ENCODE results near the gene PHF2. TPM values are rescaled to one million over a fixed set of nuclear protein-coding genes. Genes with fewer than 3 reads are reported as not detected.

Gene PHF2
- total and polyA plus RNA-seq, 3 experiments from 2014 or later = 3.0 to 25.0 (median 22.4) TPM

DNA sequence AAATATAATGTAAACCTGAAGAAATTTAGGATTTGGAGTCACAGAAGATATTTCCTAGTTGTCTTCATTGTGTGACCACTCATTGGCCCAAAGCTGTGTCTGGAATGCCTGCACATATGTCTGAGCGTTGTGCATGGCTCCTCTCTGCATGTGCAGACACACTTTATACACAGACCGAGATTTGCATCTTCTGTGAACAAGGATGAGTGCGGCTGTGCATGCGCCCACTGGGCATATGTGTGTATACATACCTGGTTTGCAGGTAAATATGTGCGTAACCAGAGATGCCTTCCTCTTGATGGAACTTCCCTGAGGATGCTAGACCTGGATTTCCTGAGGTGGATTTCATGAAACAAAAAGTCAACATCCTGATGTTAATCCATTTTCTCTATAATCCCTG, 19.1 kb downstream of the PHF2 start:
- Histone ChIP-seq H3K4me1 (ENCODE audit: insufficient read depth, low read length) (peaks cover 43% of the 10 kb centered on the region), H3K4me3 (ENCODE audit: low read length) (no peak overlapping the region), H3K27ac (ENCODE audit: low read depth, low read length) (no peak overlapping the region), H3K36me3 (ENCODE audit: insufficient read depth, low read length) (no peaks in the 10 kb centered on the region), H3K27me3 (ENCODE audit: insufficient read depth, low read length, poor library complexity, severe bottlenecking) (no peaks in the 10 kb centered on the region), H3K9me3 (ENCODE audit: low read length) (no peaks in the 10 kb centered on the region)
- Mint-ChIP-seq H3K4me1 (peaks cover 54 to 90% (median 64%) of the 10 kb centered on the region in 3 donors), H3K27ac (peak overlapping the region in 1 of 8 donors; percentile 42), H3K9me3 (no peaks in the 10 kb centered on the region), H3K4me3 (no peak overlapping the region), H3K36me3 (peaks cover 0 to 2% (median 0%) of the 10 kb centered on the region in 3 donors), H3K27me3 (no peaks in the 10 kb centered on the region)
- ChIA-PET CTCF (no interaction called here), POLR2A (no interaction called here)
- DNase-seq = no peak

DNA sequence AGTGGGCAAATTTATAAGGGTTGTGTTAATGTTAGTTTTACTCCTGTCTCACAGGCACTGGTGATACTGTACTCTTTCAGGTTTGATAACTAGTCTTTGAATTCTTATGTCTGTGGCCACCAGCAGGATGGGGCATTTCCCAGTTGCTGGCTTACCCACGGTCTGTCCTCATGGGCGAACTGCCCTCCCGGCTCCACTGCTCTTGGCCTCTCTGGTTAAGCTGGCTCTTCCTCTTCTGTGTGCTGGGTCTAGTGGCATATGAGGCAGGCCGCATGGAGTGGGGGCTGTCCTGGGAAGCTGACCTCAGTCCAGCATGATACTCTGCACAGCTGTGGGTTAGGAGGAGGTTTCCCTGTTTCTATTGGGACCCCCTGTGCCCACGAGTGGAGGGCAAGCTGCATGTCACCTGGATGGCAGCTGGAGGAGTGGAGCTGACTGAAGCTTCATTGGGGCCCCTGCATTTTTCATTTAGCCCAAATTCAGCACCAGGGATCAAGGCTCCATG, 19.5 kb downstream of the PHF2 start:
- Histone ChIP-seq H3K9me3 (ENCODE audit: low read length) (no peaks in the 10 kb centered on the region), H3K27me3 (ENCODE audit: insufficient read depth, low read length, poor library complexity, severe bottlenecking) (no peaks in the 10 kb centered on the region), H3K27ac (ENCODE audit: low read depth, low read length) (no peak overlapping the region), H3K4me1 (ENCODE audit: insufficient read depth, low read length) (peaks cover 47% of the 10 kb centered on the region), H3K36me3 (ENCODE audit: insufficient read depth, low read length) (no peaks in the 10 kb centered on the region), H3K4me3 (ENCODE audit: low read length) (no peak overlapping the region)
- Mint-ChIP-seq H3K4me1 (peaks cover 54 to 90% (median 64%) of the 10 kb centered on the region in 3 donors), H3K27ac (peak overlapping the region in 3 of 8 donors; percentile 29 to 52 (median 44)), H3K36me3 (peaks cover 0 to 2% (median 0%) of the 10 kb centered on the region in 3 donors), H3K9me3 (no peaks in the 10 kb centered on the region), H3K27me3 (no peaks in the 10 kb centered on the region), H3K4me3 (no peak overlapping the region)
- POLR2A ChIA-PET = no interaction called here
- CTCF ChIA-PET = no interaction called here
- DNase-seq = no peak

DNA sequence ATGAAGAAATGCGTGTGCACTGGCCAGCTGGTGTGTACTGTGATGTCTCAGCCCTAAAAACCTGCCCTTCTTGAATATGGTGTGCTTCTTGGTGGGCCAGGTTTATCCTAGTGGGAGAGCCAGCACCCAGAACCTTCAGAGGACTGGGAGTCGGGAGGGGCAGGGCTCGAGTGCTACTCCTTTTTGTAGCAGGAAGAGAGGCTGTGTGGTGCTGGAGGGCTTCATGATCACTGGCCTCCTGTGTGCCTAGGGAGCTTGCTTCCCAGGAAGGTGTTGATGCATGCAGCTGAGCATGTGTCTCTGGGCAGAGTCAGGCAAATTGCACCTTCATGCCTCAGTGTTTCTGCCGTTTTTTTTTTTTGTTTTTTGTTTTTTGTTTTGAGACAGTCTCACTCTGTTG, 20.0 kb downstream of the PHF2 start:
- CTCF ChIA-PET = no interaction called here
- peaks cover 55 to 90% (median 64%) of the 10 kb centered on the region in 3 donors for H3K4me1 Mint-ChIP-seq
- H3K9me3 Mint-ChIP-seq = no peaks in the 10 kb centered on the region
- Histone ChIP-seq H3K36me3 (ENCODE audit: insufficient read depth, low read length) (no peaks in the 10 kb centered on the region), H3K9me3 (ENCODE audit: low read length) (no peaks in the 10 kb centered on the region), H3K4me3 (ENCODE audit: low read length) (no peak overlapping the region), H3K4me1 (ENCODE audit: insufficient read depth, low read length) (peaks cover 50% of the 10 kb centered on the region), H3K27me3 (ENCODE audit: insufficient read depth, low read length, poor library complexity, severe bottlenecking) (no peaks in the 10 kb centered on the region), H3K27ac (ENCODE audit: low read depth, low read length) (no peak overlapping the region)
- no peak for DNase-seq
- POLR2A ChIA-PET = no interaction called here
- H3K4me3 Mint-ChIP-seq = peak overlapping the region in 1 of 7 donors; percentile 37
- no peaks in the 10 kb centered on the region for H3K27me3 Mint-ChIP-seq
- peak overlapping the region in 2 of 8 donors; percentile 29 to 52 for H3K27ac Mint-ChIP-seq
- H3K36me3 Mint-ChIP-seq = peaks cover 0 to 2% (median 0%) of the 10 kb centered on the region in 3 donors

DNA sequence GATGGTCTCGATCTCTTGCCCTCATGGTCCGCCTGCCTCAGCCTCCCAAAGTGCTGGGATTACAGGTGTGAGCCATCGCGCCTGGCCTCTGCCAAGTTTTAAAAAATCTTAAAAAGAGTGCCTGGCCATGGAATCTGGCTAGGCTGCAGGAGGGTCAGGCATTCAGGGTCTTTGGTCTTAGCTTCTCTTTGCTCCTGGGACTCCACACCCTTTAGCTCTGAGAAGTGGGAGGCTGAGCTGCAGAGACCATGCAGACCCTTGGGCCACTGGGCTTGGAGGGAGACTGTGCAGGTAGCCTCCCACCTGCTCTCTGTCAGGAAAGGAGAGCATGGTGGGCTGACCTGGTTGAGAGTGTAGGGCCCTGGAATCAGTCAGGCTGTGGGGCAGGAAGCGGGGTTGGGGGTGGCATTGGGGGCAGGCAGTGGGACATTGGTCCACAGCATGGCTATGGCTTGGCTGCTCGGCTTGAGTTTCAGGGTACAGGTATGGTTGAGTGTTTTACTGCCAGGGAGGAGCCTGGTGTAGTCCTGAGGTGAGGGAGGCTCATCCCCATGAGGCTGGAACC, 20.8 kb downstream of the PHF2 start:
- DNase-seq = no peak
- Histone ChIP-seq H3K36me3 (ENCODE audit: insufficient read depth, low read length) (no peaks in the 10 kb centered on the region), H3K27ac (ENCODE audit: low read depth, low read length) (no peak overlapping the region), H3K9me3 (ENCODE audit: low read length) (no peaks in the 10 kb centered on the region), H3K4me1 (ENCODE audit: insufficient read depth, low read length) (peaks cover 50% of the 10 kb centered on the region), H3K4me3 (ENCODE audit: low read length) (no peak overlapping the region), H3K27me3 (ENCODE audit: insufficient read depth, low read length, poor library complexity, severe bottlenecking) (no peaks in the 10 kb centered on the region)
- ChIA-PET POLR2A (no interaction called here), CTCF (no interaction called here)
- H3K9me3 Mint-ChIP-seq = no peaks in the 10 kb centered on the region
- peak overlapping the region in 4 of 8 donors; percentile 47 to 66 (median 50) for H3K27ac Mint-ChIP-seq
- H3K36me3 Mint-ChIP-seq = peaks cover 0 to 2% (median 0%) of the 10 kb centered on the region in 3 donors
- H3K4me3 Mint-ChIP-seq = no peak overlapping the region
- H3K27me3 Mint-ChIP-seq = no peaks in the 10 kb centered on the region
- peaks cover 59 to 90% (median 59%) of the 10 kb centered on the region in 3 donors for H3K4me1 Mint-ChIP-seq

DNA sequence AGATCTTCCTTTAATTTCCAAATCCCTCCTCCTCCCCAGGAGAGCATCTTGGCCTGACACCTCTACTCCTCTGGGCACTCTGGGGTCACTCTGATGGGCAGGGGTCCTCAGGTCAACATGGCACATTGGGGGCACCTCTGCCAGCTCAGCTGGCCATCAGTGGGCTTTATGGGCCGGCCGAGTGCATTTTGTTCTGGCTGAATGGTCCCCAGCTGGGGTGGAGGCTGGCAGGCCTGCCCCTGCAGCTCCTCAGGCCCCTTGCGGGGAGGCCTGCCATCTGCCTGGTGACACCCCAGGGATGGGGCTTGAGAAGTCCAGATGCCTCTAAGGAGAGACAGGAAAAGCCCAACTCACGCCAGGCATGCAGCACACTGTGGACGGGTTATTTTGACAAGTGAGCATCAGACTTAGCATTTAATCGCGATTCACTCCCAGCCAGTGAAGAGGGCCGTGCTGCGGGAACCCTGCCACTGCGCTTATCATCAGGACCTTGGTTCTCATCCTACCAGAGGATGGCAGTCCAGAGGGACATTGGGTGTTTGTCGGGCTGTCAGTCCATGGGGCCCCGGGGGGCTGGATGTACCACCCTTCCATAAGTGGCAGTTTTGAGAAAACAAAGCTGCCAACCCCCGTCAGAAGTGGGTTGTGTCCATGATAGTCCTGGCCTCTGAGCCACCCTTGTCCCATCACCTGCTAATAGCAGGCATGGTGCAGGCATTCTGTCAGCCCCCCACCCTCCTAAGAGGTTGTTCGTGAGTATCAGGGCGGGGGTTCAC, 21.7 kb downstream of the PHF2 start:
- H3K9me3 Mint-ChIP-seq = no peaks in the 10 kb centered on the region
- H3K27ac Mint-ChIP-seq = peak overlapping the region in 6 of 8 donors; percentile 17 to 66 (median 48)
- no peak for DNase-seq
- peaks cover 0 to 2% (median 2%) of the 10 kb centered on the region in 3 donors for H3K36me3 Mint-ChIP-seq
- Histone ChIP-seq H3K9me3 (ENCODE audit: low read length) (no peaks in the 10 kb centered on the region), H3K36me3 (ENCODE audit: insufficient read depth, low read length) (no peaks in the 10 kb centered on the region), H3K27ac (ENCODE audit: low read depth, low read length) (no peak overlapping the region), H3K4me3 (ENCODE audit: low read length) (no peak overlapping the region), H3K4me1 (ENCODE audit: insufficient read depth, low read length) (peaks cover 50% of the 10 kb centered on the region), H3K27me3 (ENCODE audit: insufficient read depth, low read length, poor library complexity, severe bottlenecking) (no peaks in the 10 kb centered on the region)
- H3K4me1 Mint-ChIP-seq = peaks cover 55 to 89% (median 59%) of the 10 kb centered on the region in 3 donors
- ChIA-PET CTCF (no interaction called here), POLR2A (no interaction called here)
- peak overlapping the region in 4 of 7 donors; percentile 43 to 65 (median 52) for H3K4me3 Mint-ChIP-seq
- no peaks in the 10 kb centered on the region for H3K27me3 Mint-ChIP-seq

DNA sequence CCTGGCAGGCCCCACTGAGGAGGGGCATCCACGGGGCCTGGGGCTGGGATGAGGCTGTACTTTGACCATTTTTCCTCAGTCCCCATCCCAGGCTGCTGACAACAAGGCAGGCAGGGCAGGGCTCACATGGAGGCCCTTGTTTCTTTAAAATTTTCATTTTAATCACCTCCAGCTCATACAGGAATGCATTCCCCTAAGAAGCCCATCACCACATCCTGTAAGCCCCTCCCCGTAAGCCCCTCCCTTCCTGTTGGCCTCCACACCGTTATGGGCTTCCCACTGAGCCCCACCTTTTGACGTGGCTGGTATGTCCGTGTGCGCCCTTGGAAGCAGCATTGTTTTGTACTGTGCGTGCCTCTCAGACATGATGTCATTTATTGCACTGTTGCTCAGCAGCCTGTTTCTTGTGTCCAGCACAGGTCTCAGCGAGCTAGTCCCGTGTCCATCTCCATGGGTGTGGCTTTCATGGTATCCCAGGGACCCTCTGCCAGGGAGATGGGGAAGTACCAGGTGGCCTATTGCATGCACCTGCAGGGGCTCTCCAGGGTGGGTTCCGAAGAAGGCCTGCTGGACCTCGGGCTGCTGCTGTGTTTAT, 22.4 kb downstream of the PHF2 start:
- ChIA-PET POLR2A (no interaction called here), CTCF (no interaction called here)
- H3K4me1 Mint-ChIP-seq = peaks cover 55 to 89% (median 58%) of the 10 kb centered on the region in 3 donors
- Histone ChIP-seq H3K4me3 (ENCODE audit: low read length) (no peak overlapping the region), H3K4me1 (ENCODE audit: insufficient read depth, low read length) (peaks cover 50% of the 10 kb centered on the region), H3K9me3 (ENCODE audit: low read length) (no peaks in the 10 kb centered on the region), H3K27me3 (ENCODE audit: insufficient read depth, low read length, poor library complexity, severe bottlenecking) (no peaks in the 10 kb centered on the region), H3K27ac (ENCODE audit: low read depth, low read length) (no peak overlapping the region), H3K36me3 (ENCODE audit: insufficient read depth, low read length) (no peaks in the 10 kb centered on the region)
- peaks cover 0 to 4% (median 2%) of the 10 kb centered on the region in 3 donors for H3K36me3 Mint-ChIP-seq
- peak in 1 of 5 donors; percentile 47 for DNase-seq
- H3K9me3 Mint-ChIP-seq = no peaks in the 10 kb centered on the region
- peak overlapping the region in 6 of 8 donors; percentile 24 to 81 (median 63) for H3K27ac Mint-ChIP-seq
- no peaks in the 10 kb centered on the region for H3K27me3 Mint-ChIP-seq
- peak overlapping the region in 5 of 7 donors; percentile 43 to 90 (median 55) for H3K4me3 Mint-ChIP-seq

DNA sequence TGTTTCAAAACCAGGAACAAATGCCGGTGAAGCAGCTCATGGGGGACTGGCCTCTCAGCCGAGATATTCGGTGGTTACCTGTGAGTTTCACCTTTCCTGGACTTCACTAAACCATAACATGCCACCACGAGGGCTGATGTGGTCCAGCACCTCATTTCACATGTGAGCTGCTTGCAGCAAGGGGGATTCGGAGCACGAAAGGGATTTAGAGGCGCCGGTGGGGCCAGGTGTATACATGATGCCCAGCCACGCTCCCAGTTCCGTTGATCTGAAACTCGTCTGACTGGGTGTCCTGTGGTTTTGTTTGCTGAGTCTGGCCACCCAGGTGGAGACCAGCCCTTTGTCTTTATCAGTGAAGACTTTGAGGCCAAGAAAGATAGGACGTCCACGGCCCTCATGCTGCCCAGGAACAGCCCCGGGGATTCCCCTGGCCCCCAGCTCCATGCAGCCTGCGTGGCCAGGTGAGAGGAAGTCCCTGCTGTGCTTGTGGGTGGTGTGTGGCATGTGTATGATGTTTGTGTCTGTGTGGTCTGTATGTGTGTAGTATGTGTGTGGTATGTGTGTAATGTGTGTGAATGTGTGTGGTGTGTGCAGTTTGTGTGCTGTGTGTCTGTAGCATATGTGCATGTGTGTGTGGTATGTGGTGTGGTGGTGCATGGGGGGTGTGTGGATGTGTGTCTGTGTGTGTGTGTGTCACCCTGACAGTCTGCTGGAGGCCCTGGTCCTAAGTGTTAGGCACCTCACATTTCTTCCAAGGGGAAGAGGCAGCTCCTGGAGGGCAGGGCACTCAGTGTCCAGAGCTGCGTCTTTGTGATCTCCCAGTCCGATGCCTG, 23.4 kb downstream of the PHF2 start:
- Histone ChIP-seq H3K9me3 (ENCODE audit: low read length) (no peaks in the 10 kb centered on the region), H3K36me3 (ENCODE audit: insufficient read depth, low read length) (no peaks in the 10 kb centered on the region), H3K27ac (ENCODE audit: low read depth, low read length) (no peak overlapping the region), H3K4me3 (ENCODE audit: low read length) (no peak overlapping the region), H3K27me3 (ENCODE audit: insufficient read depth, low read length, poor library complexity, severe bottlenecking) (no peaks in the 10 kb centered on the region), H3K4me1 (ENCODE audit: insufficient read depth, low read length) (peaks cover 45% of the 10 kb centered on the region)
- Mint-ChIP-seq H3K27me3 (no peaks in the 10 kb centered on the region), H3K36me3 (peaks cover 2 to 5% (median 3%) of the 10 kb centered on the region in 3 donors), H3K27ac (peak overlapping the region in 7 of 8 donors; percentile 0 to 85 (median 69)), H3K9me3 (no peaks in the 10 kb centered on the region), H3K4me3 (peak overlapping the region in 6 of 7 donors; percentile 4 to 55 (median 42)), H3K4me1 (peaks cover 58 to 86% (median 64%) of the 10 kb centered on the region in 3 donors)
- ChIA-PET CTCF (no interaction called here), POLR2A (no interaction called here)
- DNase-seq = no peak
